Activated CD8-positive, alpha-beta memory T cell treated with anti-CD3 and anti-CD28 coated beads, Interleukin-2, amount 50 U/mL, for 1 hour (primary cell): ENCODE measurements around the gene TBC1D3L.
"Not testable (repeated sequence)": the region's sequence is repeated elsewhere in the genome, so short reads cannot be mapped to it uniquely, and the experiment has no call there.

Source experiments
- DNase-seq: peaks from one replicate; pipeline ENCODE4 v3.0.0-alpha.2; 2020; ENCODE audit errors: extremely low read depth

Gene TBC1D3L

DNA sequence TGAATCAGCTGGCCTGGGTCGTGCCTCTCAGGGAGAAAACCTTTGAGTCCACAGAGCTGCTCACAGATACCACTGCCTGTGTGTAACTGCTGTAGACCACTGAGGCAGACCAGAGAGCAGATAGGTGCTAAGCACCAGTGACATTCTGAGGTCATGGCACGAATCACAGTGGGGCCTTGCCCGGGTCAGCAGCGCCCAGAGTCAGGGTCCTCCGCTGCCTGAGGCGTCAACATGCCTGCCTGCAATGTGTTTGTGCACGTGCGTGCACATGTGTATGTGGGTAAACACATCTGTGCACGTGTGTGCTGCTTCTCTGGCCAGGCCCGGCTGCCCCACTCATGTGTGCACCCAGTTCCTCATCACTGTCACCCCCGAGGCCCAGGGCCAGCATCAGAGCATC is at the start of gene TBC1D3L:
Gene TBC1D3L (minus strand): TSS at position 101 of the 400 bp plus-strand sequence. CDS start 1,540 bp downstream, outside the sequence.
- not testable (repeated sequence) for DNase-seq

GRCh38 chr17:38003676-38004075 is 14.8 kb upstream of the TBC1D3L start, which contains the start of gene TBC1D3D:
TSS of gene TBC1D3D (plus strand) at chr17:38003976. CDS start at chr17:38005561, 1,585 bp downstream.
- not testable (repeated sequence) for DNase-seq
